ELR (cell line): ENCODE measurements around the gene PIAS2.

Experiments
- DNase-seq: peaks from one replicate; pipeline ENCODE4 v3.0.0-alpha.2; 2015; ENCODE audit warnings: low read depth

Gene PIAS2

GRCh38 chr18:46764586-46764985 is 152.7 kb downstream of the PIAS2 start:
- DNase-seq, result no peak

- no peak for DNase-seq
Measured at GRCh38 chr18:46761059-46761769, 156.1 kb downstream of the PIAS2 start.

- no peak for DNase-seq
Measured at GRCh38 chr18:46759890-46760289, 157.4 kb downstream of the PIAS2 start.

- no peak for DNase-seq
Measured at GRCh38 chr18:46756559-46757201, 160.6 kb downstream of the PIAS2 start, which contains the start of gene ST8SIA5. ST8SIA5 (minus strand) TSS chr18:46757053; CDS start chr18:46756508, 545 bp downstream.

- no peak for DNase-seq
Measured at GRCh38 chr18:46756025-46756558, 161.2 kb downstream of the PIAS2 start.

GRCh38 chr18:46755315-46756024 is 161.8 kb downstream of the PIAS2 start:
- no peak for DNase-seq

GRCh38 chr18:46754661-46755292 is 162.5 kb downstream of the PIAS2 start:
- no peak for DNase-seq

- DNase-seq, result no peak
Measured at GRCh38 chr18:46754188-46754587, 163.1 kb downstream of the PIAS2 start.
